ENCODE data around the gene ILRUN. TPM values are rescaled to one million over a fixed set of nuclear protein-coding genes. Genes with fewer than 3 reads are reported as not detected.
"Not testable (repeated sequence)": the region's sequence is repeated elsewhere in the genome, so short reads cannot be mapped to it uniquely, and the experiment has no call there.

The ILRUN gene
- total and polyA plus RNA-seq, 9 of the 15 experiments (the other 6 are each of a cell fraction or from before 2014, with no cell fraction given): 24.9 to 78.9 (median 53.4) TPM

DNA sequence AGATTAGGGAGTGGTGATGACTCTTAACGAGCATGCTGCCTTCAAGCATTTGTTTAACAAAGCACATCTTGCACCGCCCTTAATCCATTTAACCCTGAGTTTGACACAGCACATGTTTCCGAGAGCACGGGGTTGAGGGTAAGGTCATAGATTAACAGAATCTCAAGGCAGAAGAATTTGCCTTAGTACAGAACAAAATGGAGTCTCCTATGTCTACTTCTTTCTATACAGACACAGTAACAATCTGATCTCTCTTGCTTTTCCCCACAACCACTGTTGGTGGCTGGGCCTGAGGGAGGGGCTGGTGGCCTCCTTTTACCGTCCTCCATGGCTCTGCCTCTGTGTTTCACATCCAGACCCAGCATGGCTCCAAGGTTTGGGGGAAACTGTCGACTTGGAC, 23.6 kb upstream of the ILRUN start (continued):
- TF ChIP-seq, protein P1, sequence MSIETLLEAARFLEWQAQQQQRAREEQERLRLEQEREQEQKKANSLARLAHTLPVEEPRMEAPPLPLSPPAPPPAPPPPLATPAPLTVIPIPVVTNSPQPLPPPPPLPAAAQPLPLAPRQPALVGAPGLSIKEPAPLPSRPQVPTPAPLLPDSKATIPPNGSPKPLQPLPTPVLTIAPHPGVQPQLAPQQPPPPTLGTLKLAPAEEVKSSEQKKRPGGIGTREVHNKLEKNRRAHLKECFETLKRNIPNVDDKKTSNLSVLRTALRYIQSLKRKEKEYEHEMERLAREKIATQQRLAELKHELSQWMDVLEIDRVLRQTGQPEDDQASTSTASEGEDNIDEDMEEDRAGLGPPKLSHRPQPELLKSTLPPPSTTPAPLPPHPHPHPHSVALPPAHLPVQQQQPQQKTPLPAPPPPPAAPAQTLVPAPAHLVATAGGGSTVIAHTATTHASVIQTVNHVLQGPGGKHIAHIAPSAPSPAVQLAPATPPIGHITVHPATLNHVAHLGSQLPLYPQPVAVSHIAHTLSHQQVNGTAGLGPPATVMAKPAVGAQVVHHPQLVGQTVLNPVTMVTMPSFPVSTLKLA (conservative IDR thresholded peaks at IDR 0.05): peak; percentile 68; a peak in 3 of 4 replicates
- TF ChIP-seq STAT5B (CRISPR knock-in tag; IDR thresholded peaks at IDR 0.05) (peak; percentile 57; the same call in 1 of the 2 replicates), EP400 (IDR thresholded peaks at IDR 0.05) (peak; percentile 50; the same call in 1 of the 2 replicates), ZNF311 (CRISPR knock-in tag; IDR thresholded peaks at IDR 0.05) (peak; percentile 94), ZNF23 (CRISPR knock-in tag; IDR thresholded peaks at IDR 0.05) (peak; percentile 81), PTTG1 (tag; IDR thresholded peaks at IDR 0.05; ENCODE audit: low read depth) (peak; percentile 93), CXXC5 (CRISPR knock-in tag; IDR thresholded peaks at IDR 0.05) (peak; percentile 92), BACH1 (tag; IDR thresholded peaks at IDR 0.05) (peak; percentile 71), ZNF197 (CRISPR knock-in tag; IDR thresholded peaks at IDR 0.05; ENCODE audit: low read depth) (peak; percentile 47; the same call in 1 of the 2 replicates), ZKSCAN3 (CRISPR knock-in tag; IDR thresholded peaks at IDR 0.05) (peak; percentile 34; the same call in 1 of the 2 replicates), ZNF175 (CRISPR knock-in tag; IDR thresholded peaks at IDR 0.05; ENCODE audit: low read depth) (peak; percentile 89), GTF2A2 (tag; IDR thresholded peaks at IDR 0.05) (peak; percentile 88), SMAD4 (CRISPR knock-in tag; conservative IDR thresholded peaks at IDR 0.05) (peak; percentile 98), DIDO1 (tag; IDR thresholded peaks at IDR 0.05; ENCODE audit: low read depth) (peak; percentile 73; the same call in 1 of the 2 replicates), ATF1 (tag; IDR thresholded peaks at IDR 0.05) (peak; percentile 69), ZNF695 (CRISPR knock-in tag; IDR thresholded peaks at IDR 0.05) (peak; percentile 78; the same call in 1 of the 2 replicates), ZNF140 (CRISPR knock-in tag; IDR thresholded peaks at IDR 0.05) (peak; percentile 78; the same call in 1 of the 2 replicates)
- TF ChIP-seq, protein P2, sequence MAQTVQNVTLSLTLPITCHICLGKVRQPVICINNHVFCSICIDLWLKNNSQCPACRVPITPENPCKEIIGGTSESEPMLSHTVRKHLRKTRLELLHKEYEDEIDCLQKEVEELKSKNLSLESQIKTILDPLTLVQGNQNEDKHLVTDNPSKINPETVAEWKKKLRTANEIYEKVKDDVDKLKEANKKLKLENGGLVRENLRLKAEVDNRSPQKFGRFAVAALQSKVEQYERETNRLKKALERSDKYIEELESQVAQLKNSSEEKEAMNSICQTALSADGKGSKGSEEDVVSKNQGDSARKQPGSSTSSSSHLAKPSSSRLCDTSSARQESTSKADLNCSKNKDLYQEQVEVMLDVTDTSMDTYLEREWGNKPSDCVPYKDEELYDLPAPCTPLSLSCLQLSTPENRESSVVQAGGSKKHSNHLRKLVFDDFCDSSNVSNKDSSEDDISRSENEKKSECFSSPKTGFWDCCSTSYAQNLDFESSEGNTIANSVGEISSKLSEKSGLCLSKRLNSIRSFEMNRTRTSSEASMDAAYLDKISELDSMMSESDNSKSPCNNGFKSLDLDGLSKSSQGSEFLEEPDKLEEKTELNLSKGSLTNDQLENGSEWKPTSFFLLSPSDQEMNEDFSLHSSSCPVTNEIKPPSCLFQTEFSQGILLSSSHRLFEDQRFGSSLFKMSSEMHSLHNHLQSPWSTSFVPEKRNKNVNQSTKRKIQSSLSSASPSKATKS (CRISPR knock-in tag; IDR thresholded peaks at IDR 0.05): peak; percentile 77; the same call in 1 of the 2 replicates
- TF ChIP-seq, protein P3, sequence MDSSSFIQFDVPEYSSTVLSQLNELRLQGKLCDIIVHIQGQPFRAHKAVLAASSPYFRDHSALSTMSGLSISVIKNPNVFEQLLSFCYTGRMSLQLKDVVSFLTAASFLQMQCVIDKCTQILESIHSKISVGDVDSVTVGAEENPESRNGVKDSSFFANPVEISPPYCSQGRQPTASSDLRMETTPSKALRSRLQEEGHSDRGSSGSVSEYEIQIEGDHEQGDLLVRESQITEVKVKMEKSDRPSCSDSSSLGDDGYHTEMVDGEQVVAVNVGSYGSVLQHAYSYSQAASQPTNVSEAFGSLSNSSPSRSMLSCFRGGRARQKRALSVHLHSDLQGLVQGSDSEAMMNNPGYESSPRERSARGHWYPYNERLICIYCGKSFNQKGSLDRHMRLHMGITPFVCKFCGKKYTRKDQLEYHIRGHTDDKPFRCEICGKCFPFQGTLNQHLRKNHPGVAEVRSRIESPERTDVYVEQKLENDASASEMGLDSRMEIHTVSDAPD (CRISPR knock-in tag; IDR thresholded peaks at IDR 0.05): peak; percentile 83
- TF ChIP-seq ATF1 (CRISPR knock-in tag; IDR thresholded peaks at IDR 0.05): not testable (repeated sequence)
- TF ChIP-seq, protein P4, sequence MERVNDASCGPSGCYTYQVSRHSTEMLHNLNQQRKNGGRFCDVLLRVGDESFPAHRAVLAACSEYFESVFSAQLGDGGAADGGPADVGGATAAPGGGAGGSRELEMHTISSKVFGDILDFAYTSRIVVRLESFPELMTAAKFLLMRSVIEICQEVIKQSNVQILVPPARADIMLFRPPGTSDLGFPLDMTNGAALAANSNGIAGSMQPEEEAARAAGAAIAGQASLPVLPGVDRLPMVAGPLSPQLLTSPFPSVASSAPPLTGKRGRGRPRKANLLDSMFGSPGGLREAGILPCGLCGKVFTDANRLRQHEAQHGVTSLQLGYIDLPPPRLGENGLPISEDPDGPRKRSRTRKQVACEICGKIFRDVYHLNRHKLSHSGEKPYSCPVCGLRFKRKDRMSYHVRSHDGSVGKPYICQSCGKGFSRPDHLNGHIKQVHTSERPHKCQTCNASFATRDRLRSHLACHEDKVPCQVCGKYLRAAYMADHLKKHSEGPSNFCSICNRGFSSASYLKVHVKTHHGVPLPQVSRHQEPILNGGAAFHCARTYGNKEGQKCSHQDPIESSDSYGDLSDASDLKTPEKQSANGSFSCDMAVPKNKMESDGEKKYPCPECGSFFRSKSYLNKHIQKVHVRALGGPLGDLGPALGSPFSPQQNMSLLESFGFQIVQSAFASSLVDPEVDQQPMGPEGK (CRISPR knock-in tag; IDR thresholded peaks at IDR 0.05; ENCODE audit: borderline replicate concordance): 0 out of 2 replicates have a peak, but pooled peaks have one; percentile 36

All from K562 (cell line).